ENCODE results near the gene TAF4B.

TAF4B gene

GRCh38 chr18:26327062-26327461, 100.8 kb downstream of the TAF4B start:
- ATAC-seq (ENCODE audit: low read depth): peak; percentile 60
- TF ChIP-seq CTCF (IDR thresholded peaks at IDR 0.05; ENCODE audit: poor library complexity, severe bottlenecking): no peak
- Histone ChIP-seq H3K9me3 (ENCODE audit: severe bottlenecking) (no peaks in the 10 kb centered on the region), H3K36me3 (ENCODE audit: low read depth) (no peaks in the 10 kb centered on the region; the same call in 1 of the 2 replicates), H3K27ac (ENCODE audit: poor library complexity, severe bottlenecking) (peak overlapping the region; percentile 62), H3K4me3 (ENCODE audit: severe bottlenecking) (no peak overlapping the region), H3K27me3 (ENCODE audit: insufficient read depth, poor library complexity, severe bottlenecking) (no peaks in the 10 kb centered on the region), H3K4me1 (ENCODE audit: insufficient read depth, poor library complexity, severe bottlenecking) (peaks cover 9% of the 10 kb centered on the region)
- DNase-seq (ENCODE audit: low spot score): no peak

GRCh38 chr18:26332991-26333390, 106.7 kb downstream of the TAF4B start:
- no peaks in the 10 kb centered on the region for H3K9me3 ChIP-seq (ENCODE audit: severe bottlenecking)
- no peak for ATAC-seq (ENCODE audit: low read depth)
- no peaks in the 10 kb centered on the region for H3K36me3 ChIP-seq (ENCODE audit: low read depth)
- no peak overlapping the region for H3K27ac ChIP-seq (ENCODE audit: poor library complexity, severe bottlenecking)
- no peak for TF ChIP-seq CTCF (IDR thresholded peaks at IDR 0.05; ENCODE audit: poor library complexity, severe bottlenecking)
- H3K4me3 ChIP-seq (ENCODE audit: severe bottlenecking): no peak overlapping the region
- DNase-seq (ENCODE audit: low spot score): no peak
- no peaks in the 10 kb centered on the region for H3K27me3 ChIP-seq (ENCODE audit: insufficient read depth, poor library complexity, severe bottlenecking)
- no peaks in the 10 kb centered on the region for H3K4me1 ChIP-seq (ENCODE audit: insufficient read depth, poor library complexity, severe bottlenecking)

GRCh38 chr18:26335156-26335555, 108.9 kb downstream of the TAF4B start:
- TF ChIP-seq CTCF (IDR thresholded peaks at IDR 0.05; ENCODE audit: poor library complexity, severe bottlenecking): no peak
- Histone ChIP-seq H3K27me3 (ENCODE audit: insufficient read depth, poor library complexity, severe bottlenecking) (no peaks in the 10 kb centered on the region), H3K36me3 (ENCODE audit: low read depth) (no peaks in the 10 kb centered on the region), H3K4me1 (ENCODE audit: insufficient read depth, poor library complexity, severe bottlenecking) (no peaks in the 10 kb centered on the region), H3K9me3 (ENCODE audit: severe bottlenecking) (no peaks in the 10 kb centered on the region), H3K4me3 (ENCODE audit: severe bottlenecking) (no peak overlapping the region), H3K27ac (ENCODE audit: poor library complexity, severe bottlenecking) (no peak overlapping the region)
- DNase-seq (ENCODE audit: low spot score): no peak
- no peak for ATAC-seq (ENCODE audit: low read depth)

- DNase-seq (ENCODE audit: low spot score) (no peak), ATAC-seq (ENCODE audit: low read depth) (no peak)
- H3K9me3 ChIP-seq (ENCODE audit: severe bottlenecking): no peaks in the 10 kb centered on the region
- no peaks in the 10 kb centered on the region for H3K4me1 ChIP-seq (ENCODE audit: insufficient read depth, poor library complexity, severe bottlenecking)
- TF ChIP-seq CTCF (IDR thresholded peaks at IDR 0.05; ENCODE audit: poor library complexity, severe bottlenecking): no peak
- H3K27me3 ChIP-seq (ENCODE audit: insufficient read depth, poor library complexity, severe bottlenecking): no peaks in the 10 kb centered on the region
- no peaks in the 10 kb centered on the region for H3K36me3 ChIP-seq (ENCODE audit: low read depth)
- no peak overlapping the region for H3K4me3 ChIP-seq (ENCODE audit: severe bottlenecking)
- H3K27ac ChIP-seq (ENCODE audit: poor library complexity, severe bottlenecking): no peak overlapping the region
Measured at GRCh38 chr18:26335571-26336487, 109.6 kb downstream of the TAF4B start.

- H3K36me3 ChIP-seq (ENCODE audit: low read depth): no peaks in the 10 kb centered on the region
- no peak overlapping the region for H3K27ac ChIP-seq (ENCODE audit: poor library complexity, severe bottlenecking)
- TF ChIP-seq CTCF (IDR thresholded peaks at IDR 0.05; ENCODE audit: poor library complexity, severe bottlenecking): no peak
- H3K4me1 ChIP-seq (ENCODE audit: insufficient read depth, poor library complexity, severe bottlenecking): no peaks in the 10 kb centered on the region
- no peak overlapping the region for H3K4me3 ChIP-seq (ENCODE audit: severe bottlenecking)
- DNase-seq (ENCODE audit: low spot score) (no peak), ATAC-seq (ENCODE audit: low read depth) (no peak)
- no peaks in the 10 kb centered on the region for H3K27me3 ChIP-seq (ENCODE audit: insufficient read depth, poor library complexity, severe bottlenecking)
- H3K9me3 ChIP-seq (ENCODE audit: severe bottlenecking): no peaks in the 10 kb centered on the region
Measured at GRCh38 chr18:26336572-26336971, 110.3 kb downstream of the TAF4B start.
